Inflammatory macrophage treated with lipopolysaccharide for 4 hours (primary cell): ENCODE data around the gene TYMS.
A peak's percentile ranks its signal among the peaks of the same experiment; 100 is the strongest.

ENCODE experiments used
- DNase-seq: peaks from one replicate; pipeline ENCODE4 v3.0.0-alpha.2; 2020

TYMS gene

GRCh38 chr18:712401-713134 is 55.1 kb downstream of the TYMS start, which contains the start of gene ENOSF1:
Gene ENOSF1, minus strand, starts transcription at chr18:712630. Its CDS starts 43 bp downstream, at chr18:712587.
- peak; percentile 82 for DNase-seq

GRCh38 chr18:713135-713490 is 55.7 kb downstream of the TYMS start:
- DNase-seq = no peak

GRCh38 chr18:715626-716025 is 58.2 kb downstream of the TYMS start:
- no peak for DNase-seq

GRCh38 chr18:717003-717402 is 59.5 kb downstream of the TYMS start:
- DNase-seq = no peak
